DMS53 treated with DMSO at 0.1 percent for 48 hours (cell line): ENCODE measurements around the gene PTRH1.
A peak's percentile ranks its signal among the peaks of the same experiment; 100 is the strongest.
"Not testable (repeated sequence)": the region's sequence is repeated elsewhere in the genome, so short reads cannot be mapped to it uniquely, and the experiment has no call there.

Experiments
- DNase-seq: peaks from one replicate; lab custom pipeline; 2025; ENCODE audit not compliant: unreplicated experiment; lab: John Stamatoyannopoulos, UW

The PTRH1 gene

GRCh38 chr9:127715470-127716337, at the start of gene PTRH1, which contains the start of gene TTC16:
PTRH1 (minus strand) TSS chr9:127715663; CDS start chr9:127715639, 24 bp downstream.
TTC16 (plus strand) TSS chr9:127716079; CDS start chr9:127716146, 67 bp downstream.
- peak; percentile 90 for DNase-seq

- DNase-seq, result peak; percentile 10
These were observed 48.5 kb upstream of the PTRH1 start for GRCh38 chr9:127763918-127764384.

GRCh38 chr9:127762111-127762676, 46.7 kb upstream of the PTRH1 start:
- no peak for DNase-seq

- no peak for DNase-seq
These were observed 46.1 kb upstream of the PTRH1 start for GRCh38 chr9:127761491-127761956.

GRCh38 chr9:127761061-127761460, 45.6 kb upstream of the PTRH1 start:
- DNase-seq, result no peak

GRCh38 chr9:127758843-127759242, 43.4 kb upstream of the PTRH1 start:
- no peak for DNase-seq

- DNase-seq, result not testable (repeated sequence)
These were observed 41.3 kb upstream of the PTRH1 start for GRCh38 chr9:127756776-127757175.

- DNase-seq, result no peak
These were observed 40.8 kb upstream of the PTRH1 start for GRCh38 chr9:127756233-127756632.

GRCh38 chr9:127755061-127756060, 39.9 kb upstream of the PTRH1 start:
- peak; percentile 12 for DNase-seq

- no peak for DNase-seq
These were observed 38.9 kb upstream of the PTRH1 start for GRCh38 chr9:127754099-127755060.

GRCh38 chr9:127753622-127754021, 38.2 kb upstream of the PTRH1 start:
- DNase-seq, result no peak

GRCh38 chr9:127753148-127753547, 37.7 kb upstream of the PTRH1 start:
- no peak for DNase-seq

GRCh38 chr9:127751269-127752054, 36.0 kb upstream of the PTRH1 start:
- DNase-seq, result no peak

GRCh38 chr9:127749090-127749787, 33.8 kb upstream of the PTRH1 start:
- no peak for DNase-seq

- DNase-seq, result no peak
These were observed 31.6 kb upstream of the PTRH1 start for GRCh38 chr9:127746959-127747569.

GRCh38 chr9:127744398-127745110, 29.1 kb upstream of the PTRH1 start:
- DNase-seq, result no peak

GRCh38 chr9:127742435-127743088, 27.1 kb upstream of the PTRH1 start:
- DNase-seq, result peak; percentile 67
